HG03457 (cell line): ENCODE data around the gene SNHG17.
"Not testable (repeated sequence)": the region's sequence is repeated elsewhere in the genome, so short reads cannot be mapped to it uniquely, and the experiment has no call there.

Source experiments
- ATAC-seq: cut with Tn5 transposase; IDR thresholded peaks from one replicate; pipeline ENCODE4 v1.9.1; 2021; ENCODE audit warnings: moderate number of reproducible peaks; ENCODE audit not compliant: unreplicated experiment

The SNHG17 gene

DNA sequence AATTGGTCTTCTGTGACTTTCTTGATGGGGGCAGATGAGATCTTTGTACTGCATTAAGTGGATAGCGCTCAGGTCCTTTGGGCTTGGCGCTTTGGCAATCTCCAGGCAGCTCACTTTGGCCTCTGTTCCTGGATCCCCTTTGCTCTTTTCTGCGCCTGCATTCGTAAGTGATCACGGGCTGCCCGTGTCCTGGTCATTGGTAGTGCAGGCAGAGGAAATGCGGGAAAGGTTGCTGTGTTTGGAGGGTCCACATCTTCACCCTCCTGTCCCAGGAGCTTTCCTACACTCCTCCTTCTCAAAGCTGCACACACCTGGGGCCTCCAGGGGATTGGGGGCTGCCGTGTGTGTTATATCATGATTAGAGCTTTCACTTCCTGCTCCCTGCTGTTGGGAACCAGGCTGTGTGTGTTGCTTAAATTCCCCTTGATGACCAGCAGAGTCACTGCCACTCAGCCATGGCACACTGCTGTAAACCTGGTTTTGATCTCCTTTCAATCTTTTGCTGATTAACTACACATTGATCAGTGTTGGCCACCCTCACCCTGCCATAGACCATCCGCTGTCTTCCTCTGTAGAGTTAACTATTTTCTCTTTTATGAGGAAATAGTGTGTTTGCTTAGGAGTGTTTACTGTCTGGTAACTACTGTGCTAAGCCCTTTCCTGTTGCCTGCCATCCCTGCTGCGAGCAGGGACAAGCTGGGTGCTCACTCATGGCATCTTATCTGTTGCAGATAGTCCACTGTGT is 13.0 kb upstream of the SNHG17 start:
- ATAC-seq: no peak

DNA sequence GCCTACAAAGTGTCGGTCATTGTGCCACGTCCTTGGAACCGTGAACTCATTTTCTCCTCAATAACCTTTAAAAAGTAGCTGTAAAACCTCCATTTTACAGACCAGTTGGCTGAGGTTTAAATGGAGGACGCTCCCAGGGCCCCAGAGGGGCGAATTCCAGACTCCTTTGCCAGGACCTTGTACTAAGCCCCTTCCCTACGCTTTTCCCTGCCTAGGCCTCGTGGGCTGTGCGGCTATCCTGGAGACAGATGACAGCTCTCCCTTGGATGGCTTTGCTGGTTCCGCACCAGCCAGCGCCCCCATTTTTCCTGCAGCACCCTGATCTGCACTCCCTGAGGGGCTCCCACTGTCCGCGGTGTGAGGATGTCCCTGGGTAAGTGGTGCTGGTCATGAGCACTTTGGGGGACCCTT is 12.1 kb upstream of the SNHG17 start:
- no peak for ATAC-seq

DNA sequence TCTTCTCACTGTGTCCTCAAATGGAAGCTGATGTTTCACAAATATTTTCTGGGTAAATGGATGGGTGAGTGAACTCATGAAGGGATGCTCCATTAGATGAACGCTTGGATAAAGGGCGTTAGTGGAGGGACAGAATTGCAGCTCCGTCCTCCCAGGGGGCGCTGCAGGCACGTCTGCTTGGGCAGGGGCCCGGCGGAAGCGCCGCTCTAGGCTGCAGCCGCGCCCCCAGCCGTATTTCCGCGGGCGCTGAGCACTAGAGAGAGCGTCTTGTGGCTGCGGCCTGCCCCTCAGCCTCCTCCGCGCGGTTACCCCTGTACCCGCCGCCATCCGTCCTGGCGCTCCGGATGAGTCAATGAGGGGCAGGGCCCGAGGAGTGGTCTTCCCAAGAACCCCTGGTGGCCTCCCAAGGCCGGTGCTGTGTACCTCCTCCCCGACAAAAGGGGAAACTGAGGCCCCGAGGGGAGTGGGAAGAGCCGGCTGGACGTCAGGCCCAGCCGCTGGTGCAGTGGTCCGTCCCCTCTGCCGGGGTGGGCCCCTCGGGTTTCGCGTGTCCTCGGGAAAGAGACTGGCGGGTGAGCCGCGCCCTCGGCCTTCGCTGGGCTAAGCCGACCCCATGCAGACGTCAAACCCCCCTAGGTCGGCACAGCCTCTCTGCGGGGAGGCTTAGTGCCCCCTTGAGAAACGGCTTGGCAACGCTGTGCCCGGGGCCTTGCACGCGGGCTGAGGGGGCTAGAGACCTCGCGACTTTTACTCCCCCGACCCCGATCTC is 11.5 kb upstream of the SNHG17 start:
- ATAC-seq: peak; percentile 54

DNA sequence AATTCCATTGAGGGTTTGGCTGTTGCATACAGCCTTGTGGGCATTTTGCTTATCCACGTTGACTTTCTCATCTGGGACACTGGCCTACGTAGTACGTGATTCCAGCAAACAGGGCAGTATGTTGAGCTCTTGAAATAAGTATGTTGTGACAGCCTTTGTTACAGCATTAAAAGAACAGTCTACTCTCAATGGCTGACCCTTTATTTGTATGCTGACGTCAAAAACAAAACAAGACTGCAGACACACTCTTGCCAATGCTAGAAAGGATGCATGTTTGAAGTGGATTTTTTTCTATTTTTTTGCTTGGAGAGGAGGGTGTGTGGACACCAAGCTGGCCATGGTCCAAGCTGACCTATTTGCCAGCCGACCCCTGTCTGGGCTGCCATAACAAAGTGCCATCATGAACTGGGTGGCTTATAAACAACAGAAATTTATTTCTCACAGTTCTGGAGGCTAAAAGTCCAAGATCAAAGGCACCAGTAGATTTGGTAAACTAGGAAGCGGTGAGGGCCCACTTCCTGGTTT is 10.8 kb upstream of the SNHG17 start:
- no peak for ATAC-seq

DNA sequence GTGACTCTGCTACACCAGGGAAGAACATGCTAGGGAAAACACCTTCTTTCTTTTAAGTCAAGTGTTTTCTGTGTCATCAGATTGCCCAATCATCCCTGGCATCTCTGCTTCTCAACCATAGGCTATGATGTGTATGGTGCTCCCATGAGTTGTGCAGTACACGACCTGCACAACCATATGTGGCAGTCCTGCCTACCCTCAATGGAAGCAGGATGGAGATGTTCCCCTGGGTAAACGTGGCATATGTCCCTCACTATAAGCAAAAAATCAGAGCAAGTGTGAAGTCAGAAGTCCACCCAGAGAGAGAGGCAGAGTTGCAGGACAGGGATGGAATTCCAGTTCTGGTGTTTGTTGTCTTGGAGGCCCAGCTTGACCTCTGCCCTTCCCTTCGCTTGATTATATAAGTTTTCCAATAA is 10.3 kb upstream of the SNHG17 start:
- ATAC-seq: no peak

DNA sequence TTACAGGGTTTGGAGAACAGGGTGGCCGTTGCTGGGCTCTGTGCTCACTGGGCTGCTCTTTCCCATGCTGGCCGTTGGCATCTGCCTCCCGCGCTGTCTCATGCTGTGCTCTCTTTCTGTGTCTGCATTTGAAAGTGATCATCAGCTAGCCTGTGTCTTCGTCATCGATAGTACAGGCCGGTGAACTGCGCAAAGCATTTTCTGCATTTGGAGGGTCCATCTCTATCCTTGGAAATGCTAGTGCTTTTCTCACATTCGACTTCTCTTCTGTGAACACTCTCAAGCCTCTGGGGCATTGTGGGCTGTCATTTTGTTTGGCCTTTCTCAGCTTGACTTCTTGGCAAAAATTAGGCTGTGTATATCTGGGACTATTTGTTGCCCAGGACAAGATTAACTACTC is 6.8 kb upstream of the SNHG17 start:
- no peak for ATAC-seq

DNA sequence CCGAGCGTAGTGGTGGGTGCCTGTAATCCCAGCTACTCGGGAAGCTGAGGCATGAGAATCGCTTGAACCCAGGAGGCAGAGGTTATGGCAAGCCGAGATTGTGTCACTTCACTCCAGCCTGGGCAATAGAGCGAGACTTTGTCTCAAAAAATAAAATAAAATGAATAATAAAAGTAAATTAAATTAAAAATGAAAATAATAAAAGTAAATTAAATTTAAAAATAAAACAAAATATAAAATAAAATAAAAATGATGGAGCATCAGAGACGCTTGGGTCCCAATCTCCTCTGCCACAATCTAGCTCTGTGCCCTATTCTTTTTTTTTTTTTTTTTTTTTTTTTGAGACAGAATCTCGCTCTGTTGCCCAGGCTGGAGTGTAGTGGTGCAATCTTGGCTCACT is 6.0 kb upstream of the SNHG17 start:
- ATAC-seq: not testable (repeated sequence)

DNA sequence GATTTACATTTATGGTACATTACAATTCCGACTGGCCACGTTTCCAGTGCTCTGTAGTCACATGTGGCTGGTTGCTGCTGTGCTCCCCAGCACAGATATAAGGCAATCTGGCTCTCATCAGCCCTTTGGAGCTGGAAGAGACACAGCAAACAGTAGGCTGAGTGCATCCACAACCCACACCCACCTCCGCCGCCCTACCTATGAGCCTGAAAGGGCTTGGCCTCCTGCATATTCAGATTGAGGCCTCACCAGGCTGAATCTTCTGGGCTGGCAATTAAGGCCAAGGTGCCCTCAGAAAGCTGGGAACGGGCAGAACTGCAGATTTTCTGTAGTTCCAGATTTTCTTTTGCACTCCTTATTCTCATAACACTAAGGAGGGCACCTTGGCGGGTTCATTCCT is 2.7 kb upstream of the SNHG17 start:
- no peak for ATAC-seq

DNA sequence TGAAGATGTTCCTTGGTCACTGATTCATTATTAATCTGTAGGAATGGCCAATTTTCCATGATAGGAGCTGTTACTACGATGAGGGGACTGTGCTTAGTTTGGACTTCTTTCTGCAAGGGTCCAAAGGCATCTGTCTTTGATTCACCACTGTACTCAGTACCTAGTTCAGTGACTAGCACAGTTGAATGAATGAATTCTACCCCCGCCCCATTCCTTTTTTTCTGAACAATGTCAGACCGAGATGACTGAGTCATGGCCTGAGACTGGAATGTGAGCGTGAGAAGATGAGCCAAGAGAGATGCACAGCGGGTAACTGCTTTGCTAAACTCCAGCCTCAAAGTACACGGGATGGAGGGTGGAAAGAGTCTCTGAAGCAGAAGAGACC is 419 bp upstream of the SNHG17 start:
- ATAC-seq: no peak

DNA sequence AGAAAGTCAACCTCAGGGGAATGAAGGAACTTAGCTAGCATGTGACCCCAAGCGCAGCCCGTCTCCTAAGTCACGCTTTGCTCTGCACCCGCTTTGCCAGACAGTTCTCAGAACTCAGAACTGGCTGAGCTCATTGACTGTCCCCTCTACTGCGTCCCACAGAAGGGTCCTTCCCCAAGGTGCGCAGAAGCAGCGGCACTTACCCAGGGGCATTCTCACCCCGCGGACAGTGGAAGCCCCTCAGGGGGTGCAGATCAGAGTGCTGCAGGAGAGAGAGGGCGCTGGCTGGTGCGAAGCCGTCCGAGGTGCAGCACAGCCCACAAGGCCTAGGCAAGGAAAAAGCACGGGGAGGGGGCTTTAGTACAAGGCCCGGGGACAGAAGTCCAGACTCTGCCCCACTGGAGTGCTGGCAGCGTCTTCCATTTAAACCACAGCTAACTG is 807 bp downstream of the SNHG17 start:
- no peak for ATAC-seq

DNA sequence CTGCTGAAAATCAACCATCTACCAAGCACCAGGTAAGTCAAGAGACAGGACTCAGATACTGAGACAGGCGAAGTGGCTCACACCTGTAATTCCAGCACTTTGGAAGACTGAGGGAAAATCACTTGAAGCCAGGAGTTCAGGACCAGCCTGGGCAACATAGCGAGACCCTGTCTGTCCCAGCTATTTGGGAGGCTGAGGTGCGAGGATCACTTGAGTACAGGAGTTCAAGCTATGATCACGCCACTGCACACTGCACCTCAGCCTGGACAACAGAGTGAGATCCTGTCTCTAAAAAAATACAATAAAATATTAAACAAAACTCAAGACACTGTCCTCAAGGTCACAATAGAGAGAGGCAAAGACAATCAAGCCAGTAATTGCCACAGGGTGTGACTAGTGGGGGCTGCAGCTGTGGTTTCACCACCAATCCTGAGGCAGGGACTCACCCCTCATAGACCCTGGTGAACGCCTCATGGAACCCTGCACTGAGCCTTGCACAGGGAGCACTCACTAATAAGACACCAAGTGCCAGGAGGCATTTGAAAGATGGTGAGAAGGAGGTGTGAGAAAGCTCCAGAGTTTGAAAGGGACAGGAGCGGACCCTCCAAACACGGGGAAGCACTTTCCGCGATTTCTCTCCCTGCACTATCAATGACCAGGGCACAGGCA is 1.7 kb downstream of the SNHG17 start:
- ATAC-seq: no peak

DNA sequence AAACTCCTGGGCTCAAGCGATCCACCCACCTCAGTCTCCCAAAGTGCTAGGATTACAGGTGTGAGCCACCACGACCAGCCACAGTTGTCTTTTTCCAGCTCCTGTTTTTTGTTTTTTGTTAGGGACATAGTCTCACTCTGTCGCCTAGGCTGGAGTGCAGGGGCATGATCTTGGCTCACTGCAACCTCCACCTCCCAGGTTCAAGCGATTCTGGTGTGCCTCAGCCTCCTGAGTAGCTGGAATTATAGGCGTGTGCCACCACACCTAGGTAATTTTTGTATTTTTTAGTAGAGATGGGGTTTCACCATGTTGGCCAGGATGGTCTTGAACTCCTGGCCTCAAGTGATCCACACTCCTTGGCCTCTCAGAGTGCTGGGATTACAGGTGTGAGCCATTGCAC is 2.3 kb downstream of the SNHG17 start:
- not testable (repeated sequence) for ATAC-seq

DNA sequence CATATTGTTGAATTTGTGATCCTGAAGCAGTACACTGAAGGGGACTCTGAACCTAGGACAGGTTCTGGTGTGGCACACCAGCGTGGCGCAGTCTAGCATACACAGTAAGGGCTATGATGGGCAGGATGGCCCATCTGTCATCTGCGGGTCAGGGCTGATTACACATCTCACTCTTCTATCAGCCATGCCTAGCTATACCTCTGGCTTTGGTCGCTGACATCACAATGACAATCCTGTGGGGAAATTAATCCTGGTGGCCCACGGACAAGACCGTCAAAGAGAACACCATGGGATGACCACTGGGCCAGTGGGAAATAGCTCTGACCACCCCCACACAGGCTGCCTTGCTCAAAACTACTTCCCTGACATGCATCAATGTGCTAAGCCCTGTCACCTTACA is 2.8 kb downstream of the SNHG17 start:
- no peak for ATAC-seq

DNA sequence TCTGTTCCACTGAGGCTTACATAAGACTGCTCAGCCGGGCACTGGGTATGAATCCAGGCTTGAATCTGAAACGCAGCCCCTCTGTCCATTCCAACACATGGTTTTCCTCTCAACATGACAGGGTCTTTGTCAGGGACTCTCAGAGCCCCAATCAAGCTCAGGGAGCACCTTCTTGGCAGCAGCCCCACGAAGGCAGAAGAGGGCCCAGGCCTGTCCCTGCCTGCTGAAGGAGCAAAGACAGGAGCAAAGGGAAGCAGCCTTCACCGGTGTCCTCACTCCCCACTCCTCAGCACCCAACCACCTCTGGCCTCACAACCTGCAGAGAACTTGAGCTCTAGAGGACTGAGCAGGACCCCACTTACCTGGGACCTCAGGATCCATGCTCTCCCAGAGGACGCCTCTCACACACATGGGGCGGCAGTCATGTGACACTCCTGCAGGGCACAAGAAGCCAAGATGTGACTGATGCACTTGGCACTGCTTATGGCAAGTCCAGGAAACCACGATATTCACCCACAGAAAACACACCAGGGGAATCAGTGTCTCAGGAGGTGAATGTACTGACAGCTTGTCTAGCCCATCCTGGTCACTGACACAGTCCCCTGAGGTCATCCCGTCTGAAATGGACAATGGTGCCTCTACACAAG is 4.3 kb downstream of the SNHG17 start:
- ATAC-seq: no peak

DNA sequence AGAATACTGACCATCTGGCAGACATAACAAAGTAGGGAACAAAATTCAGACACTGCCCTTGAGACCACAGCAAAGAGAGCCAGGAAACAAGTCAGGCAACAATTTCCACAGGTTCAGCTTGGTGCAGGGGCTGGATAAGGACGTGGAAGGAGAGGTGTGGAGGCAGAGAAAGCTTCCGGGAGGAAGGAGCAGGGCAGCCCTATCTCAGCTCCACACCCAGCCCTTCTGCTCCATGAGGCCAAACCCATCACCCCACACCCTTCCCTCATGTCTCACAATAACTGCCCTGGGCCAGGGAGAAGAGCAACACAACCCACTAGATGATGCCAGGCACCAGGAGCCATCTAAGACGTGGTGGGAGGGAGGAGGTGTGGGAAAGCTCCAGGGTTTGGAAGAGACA is 5.8 kb downstream of the SNHG17 start:
- no peak for ATAC-seq

DNA sequence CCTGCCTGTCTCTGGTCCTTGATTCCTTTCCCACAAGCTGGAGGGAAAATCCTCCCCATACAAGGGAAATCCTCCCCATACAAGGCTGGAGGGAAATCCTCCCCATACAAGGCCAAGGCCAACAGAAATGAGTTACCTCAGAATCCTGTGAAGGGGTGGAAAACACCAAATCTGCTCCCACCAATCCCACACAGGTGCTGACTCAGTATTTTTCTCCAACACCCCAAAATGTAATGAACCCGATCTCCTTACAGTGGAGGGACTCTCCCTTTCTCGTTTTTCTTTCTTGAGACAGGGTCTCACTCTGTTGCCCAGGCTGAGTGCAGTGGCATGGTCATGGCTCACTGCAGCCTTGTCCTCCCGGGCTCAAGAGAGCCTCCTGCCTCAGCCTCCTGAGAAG is 6.3 kb downstream of the SNHG17 start:
- no peak for ATAC-seq

DNA sequence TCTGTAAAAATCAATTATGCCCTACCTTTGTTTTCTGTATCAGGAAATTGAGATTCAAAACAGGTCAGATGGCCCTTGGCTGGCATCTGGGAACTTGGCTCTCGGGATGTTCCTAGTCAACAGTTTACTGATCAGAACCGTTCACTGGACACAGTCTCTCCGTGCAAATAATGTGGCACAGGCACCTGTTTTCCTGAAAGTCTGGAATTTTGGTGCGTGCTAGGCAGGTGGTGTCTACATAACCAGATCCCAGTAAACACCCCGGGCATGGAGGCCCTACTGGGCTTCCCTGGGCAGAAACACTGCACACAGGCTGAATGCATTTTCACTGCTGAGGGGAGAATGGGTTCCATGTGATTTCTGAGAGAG is 7.5 kb downstream of the SNHG17 start:
- ATAC-seq: no peak

DNA sequence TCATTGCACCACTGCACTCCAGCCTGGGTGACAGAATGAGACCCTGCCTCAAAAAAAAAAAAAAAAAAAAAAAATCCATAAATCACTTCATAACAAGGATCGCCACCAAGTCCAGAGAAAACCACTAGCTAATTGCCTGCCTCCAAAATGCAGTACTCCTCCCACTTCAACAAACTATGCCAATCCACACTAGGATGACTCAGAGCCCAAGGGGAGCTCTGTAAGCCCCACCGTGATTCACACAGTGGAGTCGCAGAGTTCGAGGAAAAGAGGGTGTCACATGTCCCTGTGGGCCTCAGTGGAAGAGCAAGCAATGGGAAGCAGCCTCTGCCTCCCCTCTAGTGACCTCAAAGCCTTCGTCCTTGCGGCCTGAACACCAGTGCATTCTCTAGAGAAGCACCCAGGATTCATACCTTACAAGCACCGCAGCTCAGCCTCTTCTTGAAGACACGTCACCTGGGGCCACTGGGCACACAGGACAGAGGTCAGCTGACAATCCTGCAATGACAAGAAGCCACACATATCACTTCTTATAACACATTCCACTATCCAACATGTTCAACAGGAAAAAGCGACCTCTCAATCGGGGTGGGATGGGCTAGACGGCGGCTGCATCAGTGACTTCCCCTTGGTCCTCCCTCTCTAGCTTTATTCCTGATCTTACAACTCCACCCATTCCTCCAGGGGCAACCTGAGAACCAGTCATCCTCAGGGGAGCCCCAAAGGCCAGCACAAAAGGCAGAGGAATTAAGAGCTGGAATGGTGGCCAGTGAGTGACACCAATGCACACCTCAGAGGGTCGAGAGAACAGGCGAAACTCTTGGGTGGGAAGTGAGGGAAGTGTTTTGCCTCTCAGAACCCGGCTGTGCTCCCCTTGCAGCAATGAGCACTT is 8.9 kb downstream of the SNHG17 start:
- ATAC-seq: no peak

DNA sequence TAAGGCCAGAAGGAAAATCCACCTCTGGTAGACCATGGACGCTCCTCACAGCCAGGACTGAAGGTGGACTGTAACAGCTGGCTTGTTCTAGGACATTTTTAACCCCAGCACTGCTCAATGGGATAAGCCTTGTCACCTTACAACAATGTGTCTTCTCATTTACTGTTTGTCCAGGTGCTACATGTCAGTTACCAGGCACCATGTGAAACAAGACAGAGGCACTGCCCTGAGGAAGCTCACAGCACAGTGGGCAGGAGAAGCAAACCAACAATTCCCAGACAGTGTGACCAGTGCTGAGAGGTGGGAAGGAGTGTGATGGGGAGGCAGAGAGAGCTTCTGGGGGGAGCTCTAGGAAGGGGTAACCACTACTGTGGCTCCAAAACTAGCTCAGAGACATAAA is 10.7 kb downstream of the SNHG17 start:
- ATAC-seq: no peak

DNA sequence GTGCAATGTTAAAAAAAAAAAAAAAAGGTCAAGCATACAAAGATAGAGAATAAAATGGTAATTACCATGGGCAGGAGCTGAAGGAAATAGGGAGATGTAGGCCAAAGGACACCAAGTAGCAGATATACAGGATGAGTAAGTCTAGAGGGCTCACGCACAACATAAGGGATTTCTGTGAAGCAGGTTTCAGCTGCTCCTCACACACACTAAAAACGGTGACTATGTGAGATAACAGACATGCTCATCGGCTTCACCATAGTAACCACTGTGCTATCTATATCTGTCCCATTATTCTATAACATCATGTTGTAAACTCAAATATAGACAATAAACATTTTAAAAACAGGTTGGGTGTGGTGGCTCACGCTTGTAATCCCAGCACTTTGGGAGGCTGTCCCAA is 11.6 kb downstream of the SNHG17 start:
- ATAC-seq: no peak
